DMS114 treated with DMSO at 0.1 percent for 48 hours (cell line): ENCODE results near the gene PCDHB4.
"Not testable (repeated sequence)": the region's sequence is repeated elsewhere in the genome, so short reads cannot be mapped to it uniquely, and the experiment has no call there.

Experiments used
- DNase-seq: peaks from one replicate; lab custom pipeline; 2025; ENCODE audit not compliant: unreplicated experiment; lab: John Stamatoyannopoulos, UW

PCDHB4 gene

DNA sequence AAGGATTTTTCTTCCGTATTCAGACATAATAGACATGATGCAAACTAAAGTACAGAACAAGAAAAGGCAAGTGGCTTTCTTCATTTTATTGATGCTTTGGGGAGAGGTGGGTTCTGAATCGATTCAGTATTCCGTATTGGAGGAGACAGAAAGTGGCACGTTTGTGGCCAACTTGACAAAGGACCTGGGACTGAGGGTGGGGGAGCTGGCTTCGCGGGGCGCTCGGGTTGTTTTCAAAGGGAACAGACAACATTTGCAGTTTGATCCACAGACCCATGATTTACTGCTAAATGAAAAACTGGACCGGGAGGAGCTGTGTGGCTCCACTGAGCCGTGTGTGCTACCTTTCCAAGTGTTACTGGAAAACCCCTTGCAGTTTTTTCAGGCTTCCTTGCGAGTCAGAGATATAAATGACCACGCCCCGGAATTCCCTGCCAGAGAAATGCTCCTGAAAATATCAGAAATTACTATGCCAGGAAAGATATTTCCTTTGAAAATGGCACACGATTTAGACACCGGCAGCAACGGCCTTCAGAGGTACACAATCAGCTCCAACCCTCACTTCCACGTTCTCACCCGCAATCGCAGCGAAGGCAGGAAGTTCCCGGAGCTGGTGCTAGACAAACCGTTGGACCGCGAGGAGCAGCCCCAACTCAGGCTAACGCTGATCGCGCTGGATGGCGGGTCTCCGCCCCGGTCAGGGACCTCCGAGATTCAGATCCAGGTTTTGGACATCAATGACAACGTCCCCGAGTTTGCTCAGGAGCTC is 28.8 kb downstream of the PCDHB4 start:
- no peak for DNase-seq

GRCh38 chr5:141150993-141151325 is 29.3 kb downstream of the PCDHB4 start:
- DNase-seq, result no peak

GRCh38 chr5:141151632-141152031 is 30.0 kb downstream of the PCDHB4 start:
- not testable (repeated sequence) for DNase-seq

GRCh38 chr5:141152096-141152495 is 30.5 kb downstream of the PCDHB4 start:
- not testable (repeated sequence) for DNase-seq

DNA sequence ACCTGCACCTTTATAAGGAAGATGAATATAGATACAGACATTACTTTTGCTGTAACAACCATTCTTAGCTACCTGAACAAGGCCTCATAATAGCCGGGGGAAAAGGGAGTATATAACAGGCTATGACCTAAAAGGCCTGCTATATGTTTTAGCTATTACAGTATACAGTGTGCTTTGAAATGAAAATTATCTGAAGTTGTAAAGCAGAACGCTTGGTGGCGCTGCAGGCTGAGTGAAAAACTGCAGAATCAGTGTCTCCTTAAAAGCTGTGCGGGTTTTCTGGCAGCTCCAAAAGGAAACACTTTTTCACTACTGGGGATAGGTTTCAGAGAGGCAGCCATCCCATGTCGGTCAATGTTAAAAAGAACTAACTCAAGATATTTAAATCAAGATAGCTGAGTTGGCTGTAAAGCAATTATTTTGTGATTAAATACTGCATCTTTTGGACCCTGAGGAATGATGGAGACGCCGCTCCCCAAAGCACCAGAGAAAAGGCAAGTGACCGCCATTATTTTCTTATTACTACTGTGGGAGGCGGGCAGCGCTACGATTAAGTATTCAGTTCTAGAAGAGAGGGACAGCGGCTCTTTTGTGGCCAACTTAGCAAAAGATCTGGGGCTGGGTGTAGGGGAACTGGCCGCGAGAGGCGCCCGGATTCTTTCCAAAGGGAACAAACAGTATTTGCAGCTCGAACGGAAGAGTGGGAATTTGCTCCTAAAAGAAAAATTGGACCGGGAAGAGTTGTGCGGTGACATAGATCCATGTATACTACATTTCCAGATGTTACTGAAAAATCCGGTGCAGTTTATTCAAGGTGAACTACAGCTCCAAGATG is 34.1 kb downstream of the PCDHB4 start:
- no peak for DNase-seq

DNA sequence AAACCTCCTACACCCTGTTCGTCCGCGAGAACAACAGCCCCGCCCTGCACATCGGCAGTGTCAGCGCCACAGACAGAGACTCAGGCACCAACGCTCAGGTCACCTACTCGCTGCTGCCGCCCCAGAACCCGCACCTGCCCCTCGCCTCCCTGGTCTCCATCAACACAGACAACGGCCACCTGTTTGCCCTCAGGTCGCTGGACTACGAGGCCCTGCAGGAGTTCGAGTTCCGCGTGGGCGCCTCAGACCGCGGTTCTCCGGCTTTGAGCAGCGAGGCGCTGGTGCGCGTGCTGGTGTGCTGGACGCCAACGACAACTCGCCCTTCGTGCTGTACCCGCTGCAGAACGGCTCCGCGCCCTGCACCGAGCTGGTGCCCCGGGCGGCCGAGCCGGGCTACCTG is 35.7 kb downstream of the PCDHB4 start:
- DNase-seq, result not testable (repeated sequence)

GRCh38 chr5:141157901-141158300 is 36.3 kb downstream of the PCDHB4 start:
- DNase-seq, result not testable (repeated sequence)

GRCh38 chr5:141172381-141173204 is 51.0 kb downstream of the PCDHB4 start, which contains the start of gene PCDHB7:
TSS of gene PCDHB7 (plus strand) at chr5:141172644. CDS start at chr5:141172836, 192 bp downstream.
- DNase-seq, result no peak

GRCh38 chr5:141174291-141175104 is 52.9 kb downstream of the PCDHB4 start:
- not testable (repeated sequence) for DNase-seq
